Activated CD8-positive, alpha-beta memory T cell treated with anti-CD3 and anti-CD28 coated beads, Interleukin-2, amount 10 ng/mL, durations not matched to agents 7 days and 5 days (primary cell): ENCODE data around the gene SCFD2. TPM values are rescaled to one million over a fixed set of nuclear protein-coding genes. Genes with fewer than 3 reads are reported as not detected.

Experiments used
- ATAC-seq: fragments of 150-1000 bp; cut with Tn5 transposase; one replicate; pipeline ENCODE4 v1.10.0; 2021; ENCODE audit warnings: moderate library complexity
- CTCF ChIA-PET: fragments of 350-600 bp; sonication (Branson Sonifier 250); formaldehyde crosslinking; loops from one replicate; lab custom pipeline; 2021; ENCODE audit warnings: antibody characterized with exemption; lab: Charles Lee
- DNase-seq: peaks from one replicate; pipeline ENCODE4 v3.0.0-alpha.2; 2020
- H3K27ac Mint-ChIP-seq: one replicate; pipeline ENCODE4 v1.8.0; 2021; ENCODE audit warnings: mild to moderate bottlenecking, mixed read lengths
- H3K27me3 Mint-ChIP-seq: one replicate; pipeline ENCODE4 v1.8.0; 2021; ENCODE audit warnings: mixed read lengths
- H3K36me3 Mint-ChIP-seq: one replicate; pipeline ENCODE4 v1.8.0; 2021; ENCODE audit warnings: mild to moderate bottlenecking, mixed read lengths
- H3K4me1 Mint-ChIP-seq: one replicate; pipeline ENCODE4 v1.8.0; 2021; ENCODE audit warnings: mixed read lengths
- H3K4me3 Mint-ChIP-seq: one replicate; pipeline ENCODE4 v1.8.0; 2021; ENCODE audit warnings: mild to moderate bottlenecking, moderate library complexity, mixed read lengths
- H3K9me3 Mint-ChIP-seq: one replicate; pipeline ENCODE4 v1.8.0; 2022; ENCODE audit warnings: low read depth, mixed read lengths
- total RNA-seq, 2 experiments: library from RNA; stranded (reverse); gene quantifications; one replicate each; pipeline ENCODE4 v1.2.3, GENCODE V29; 2021

The SCFD2 gene
- total RNA-seq, 2 experiments from 2014 or later: 28.3 to 30.9 TPM

GRCh38 chr4:53128706-53129357 is 237.0 kb downstream of the SCFD2 start:
- Mint-ChIP-seq H3K36me3 (peaks cover 9% of the 10 kb centered on the region), H3K9me3 (no peaks in the 10 kb centered on the region), H3K27ac (no peak overlapping the region), H3K4me1 (no peaks in the 10 kb centered on the region), H3K4me3 (no peak overlapping the region), H3K27me3 (no peaks in the 10 kb centered on the region)
- DNase-seq (no peak), ATAC-seq (no peak)
- CTCF ChIA-PET: no interaction called here

DNA sequence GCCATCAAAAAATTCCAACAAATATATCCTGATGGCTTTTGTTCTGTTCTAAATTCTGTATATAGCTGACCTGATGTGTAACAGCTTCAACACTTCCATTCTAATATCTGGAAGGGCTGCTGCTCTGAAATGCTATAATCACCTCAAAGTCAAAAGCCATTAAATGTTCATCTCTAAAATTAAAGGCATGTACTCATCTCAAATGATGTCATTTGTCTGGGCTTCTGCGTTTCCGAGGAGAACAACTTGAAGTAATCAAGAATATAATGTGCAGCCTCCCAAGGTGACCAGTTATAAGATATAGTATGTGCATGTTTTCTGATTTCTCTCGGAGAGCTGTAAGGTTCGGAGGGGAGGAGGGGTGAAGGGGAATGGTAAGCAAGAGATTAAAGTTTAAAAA is 237.6 kb downstream of the SCFD2 start:
- Mint-ChIP-seq H3K4me1 (no peaks in the 10 kb centered on the region), H3K27ac (no peak overlapping the region), H3K36me3 (peaks cover 9% of the 10 kb centered on the region), H3K9me3 (no peaks in the 10 kb centered on the region), H3K4me3 (no peak overlapping the region), H3K27me3 (no peaks in the 10 kb centered on the region)
- DNase-seq: no peak
- CTCF ChIA-PET: no interaction called here
- no peak for ATAC-seq

GRCh38 chr4:53127365-53127764 is 238.5 kb downstream of the SCFD2 start:
- no peak for ATAC-seq
- no peaks in the 10 kb centered on the region for H3K27me3 Mint-ChIP-seq
- no peak for DNase-seq
- H3K4me1 Mint-ChIP-seq: no peaks in the 10 kb centered on the region
- H3K27ac Mint-ChIP-seq: no peak overlapping the region
- H3K9me3 Mint-ChIP-seq: no peaks in the 10 kb centered on the region
- H3K36me3 Mint-ChIP-seq: peaks cover 5% of the 10 kb centered on the region
- no peak overlapping the region for H3K4me3 Mint-ChIP-seq
- CTCF ChIA-PET: no interaction called here

- no peak for ATAC-seq
- DNase-seq: no peak
- H3K4me1 Mint-ChIP-seq: no peaks in the 10 kb centered on the region
These were observed 239.8 kb downstream of the SCFD2 start for GRCh38 chr4:53126099-53126498.

DNA sequence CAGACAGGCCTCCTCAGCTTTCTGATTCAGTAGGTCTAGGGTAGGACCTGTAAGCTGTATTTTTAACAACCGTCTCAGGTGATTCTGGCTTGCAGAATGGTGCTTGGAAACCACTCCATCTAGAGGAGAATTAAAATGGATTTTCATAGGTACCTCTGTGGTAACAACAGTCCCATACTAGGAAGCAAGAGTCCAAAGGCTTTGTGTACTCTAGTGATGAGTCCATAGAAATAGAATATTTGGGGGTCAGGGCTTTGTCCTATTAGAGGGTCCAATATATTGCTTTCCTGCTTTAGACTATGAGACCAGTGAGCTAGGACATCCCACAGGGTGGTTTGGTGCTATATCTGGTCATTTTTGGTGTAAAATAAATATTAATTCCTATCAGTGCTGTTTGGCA is 242.0 kb downstream of the SCFD2 start:
- CTCF ChIA-PET: no interaction called here
- H3K4me3 Mint-ChIP-seq: no peak overlapping the region
- DNase-seq (no peak), ATAC-seq (no peak)
- H3K27me3 Mint-ChIP-seq: no peaks in the 10 kb centered on the region
- no peaks in the 10 kb centered on the region for H3K9me3 Mint-ChIP-seq
- H3K36me3 Mint-ChIP-seq: no peaks in the 10 kb centered on the region
- H3K4me1 Mint-ChIP-seq: no peaks in the 10 kb centered on the region
- no peak overlapping the region for H3K27ac Mint-ChIP-seq

More at GRCh38 chr4:53126099-53126498, 239.8 kb downstream of the SCFD2 start:
- Mint-ChIP-seq H3K4me3 (no peak overlapping the region), H3K27me3 (no peaks in the 10 kb centered on the region), H3K9me3 (no peaks in the 10 kb centered on the region), H3K27ac (no peak overlapping the region), H3K36me3 (peaks cover 2% of the 10 kb centered on the region)
- CTCF ChIA-PET: interaction anchor here (0.7 kb wide), 1 partner anchor 70 kb away, joined by 3 read pairs; no protein-coding TSS in a partner anchor

DNA sequence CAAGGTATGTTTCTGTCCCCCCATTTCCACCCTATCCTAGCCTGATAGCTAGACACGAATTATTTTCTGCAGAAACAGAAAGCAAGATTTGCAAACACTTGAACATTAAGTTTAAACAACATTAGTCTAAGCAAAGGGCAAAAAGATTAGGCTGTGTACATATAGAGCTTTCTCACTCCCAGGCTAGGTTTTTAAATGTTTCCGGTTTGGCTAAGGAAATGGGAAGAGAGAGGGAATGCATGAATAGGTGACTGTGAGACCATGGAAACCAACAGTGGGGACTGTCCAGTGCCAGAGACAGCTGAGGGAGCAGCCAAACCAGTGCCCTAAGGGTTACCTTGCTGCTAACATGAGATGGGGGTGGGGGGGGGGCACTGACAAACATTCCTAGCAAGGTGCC is 242.7 kb downstream of the SCFD2 start:
- H3K27me3 Mint-ChIP-seq: no peaks in the 10 kb centered on the region
- H3K4me3 Mint-ChIP-seq: no peak overlapping the region
- no peak for ATAC-seq
- H3K27ac Mint-ChIP-seq: no peak overlapping the region
- CTCF ChIA-PET: no interaction called here
- H3K4me1 Mint-ChIP-seq: no peaks in the 10 kb centered on the region
- no peak for DNase-seq
- H3K36me3 Mint-ChIP-seq: no peaks in the 10 kb centered on the region
- no peaks in the 10 kb centered on the region for H3K9me3 Mint-ChIP-seq

- peaks cover under 1% of the 10 kb centered on the region for H3K36me3 Mint-ChIP-seq
- ATAC-seq (no peak), DNase-seq (no peak)
- no peaks in the 10 kb centered on the region for H3K27me3 Mint-ChIP-seq
- H3K4me1 Mint-ChIP-seq: peaks cover under 1% of the 10 kb centered on the region
- H3K4me3 Mint-ChIP-seq: no peak overlapping the region
- H3K9me3 Mint-ChIP-seq: no peaks in the 10 kb centered on the region
- CTCF ChIA-PET: no interaction called here
- H3K27ac Mint-ChIP-seq: no peak overlapping the region
These were observed 243.4 kb downstream of the SCFD2 start for GRCh38 chr4:53122280-53123116.

DNA sequence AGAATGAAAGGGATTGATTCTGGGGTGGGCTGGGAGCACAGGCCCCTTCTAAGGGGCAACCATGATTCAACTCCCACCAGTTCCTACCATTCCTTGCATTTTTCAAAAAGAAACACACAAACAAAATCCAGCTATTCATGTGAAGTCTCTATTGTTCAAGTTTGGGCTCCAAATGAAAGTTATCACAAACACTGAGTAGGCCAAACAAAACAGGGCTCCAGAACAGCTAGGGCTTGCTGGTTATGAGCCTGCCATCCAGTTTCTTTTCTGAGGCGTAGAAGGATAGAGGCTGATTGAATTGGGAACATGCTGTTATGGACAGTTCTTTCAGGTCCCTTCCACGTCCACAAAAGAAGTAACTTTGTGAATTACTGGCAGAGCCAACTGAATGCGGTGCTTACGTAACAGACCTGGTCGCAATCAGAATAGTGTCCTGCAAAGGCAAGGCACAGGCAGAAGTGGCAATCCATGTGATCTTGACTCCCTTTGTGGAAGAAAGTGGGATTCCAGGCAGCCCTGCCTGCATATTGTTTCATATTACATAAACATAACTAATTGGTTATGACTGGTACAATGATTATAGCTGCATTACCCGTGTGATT is 244.5 kb downstream of the SCFD2 start:
- no peak overlapping the region for H3K27ac Mint-ChIP-seq
- CTCF ChIA-PET: no interaction called here
- no peaks in the 10 kb centered on the region for H3K27me3 Mint-ChIP-seq

DNA sequence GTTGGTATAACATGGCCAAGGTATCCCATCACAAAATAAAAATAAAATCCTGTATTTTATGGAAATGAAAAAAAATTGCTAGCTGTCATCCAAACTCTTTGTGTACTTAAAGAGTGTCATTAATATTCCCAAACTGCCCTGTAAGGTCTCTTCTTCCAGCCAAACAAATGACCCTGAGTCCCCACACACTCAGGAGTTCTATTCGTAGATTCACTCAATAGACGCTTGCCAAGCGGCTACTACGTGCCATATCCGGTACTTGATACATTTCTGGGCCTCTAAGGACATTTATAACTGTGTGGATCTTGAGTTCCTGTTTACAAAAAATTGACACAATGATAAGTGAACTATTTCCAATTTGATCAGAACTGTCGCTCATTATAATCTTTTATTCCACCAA is 245.1 kb downstream of the SCFD2 start:
- no peak for ATAC-seq
- Mint-ChIP-seq H3K9me3 (no peaks in the 10 kb centered on the region), H3K27ac (no peak overlapping the region), H3K4me1 (peaks cover 4% of the 10 kb centered on the region), H3K36me3 (peaks cover 1% of the 10 kb centered on the region), H3K27me3 (no peaks in the 10 kb centered on the region), H3K4me3 (no peak overlapping the region)
- CTCF ChIA-PET: no interaction called here
- no peak for DNase-seq

More for the DNA sequence above, 244.5 kb downstream of the SCFD2 start:
- ATAC-seq (no peak), DNase-seq (no peak)
- Mint-ChIP-seq H3K36me3 (peaks cover 1% of the 10 kb centered on the region), H3K9me3 (no peaks in the 10 kb centered on the region), H3K4me1 (peaks cover 4% of the 10 kb centered on the region), H3K4me3 (no peak overlapping the region)

DNA sequence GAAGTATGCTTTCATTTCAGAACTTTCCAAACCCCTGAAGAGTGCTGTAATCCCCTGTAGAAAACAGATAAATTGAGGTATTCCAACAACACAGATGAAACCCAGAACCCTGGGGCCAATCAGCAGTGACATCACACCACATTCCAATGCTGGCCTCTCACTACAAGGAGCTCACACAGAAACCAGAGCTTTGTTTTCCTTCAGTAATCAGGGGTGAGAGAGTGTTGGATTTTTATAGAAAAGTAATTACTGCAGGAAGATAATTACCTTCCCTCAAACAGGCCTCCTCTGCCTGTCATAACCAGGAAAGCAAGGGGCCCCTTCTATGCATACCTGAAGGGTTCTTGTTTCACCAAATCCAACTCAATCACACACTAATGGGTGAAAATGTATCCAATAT is 246.2 kb downstream of the SCFD2 start:
- no peaks in the 10 kb centered on the region for H3K9me3 Mint-ChIP-seq
- no peak overlapping the region for H3K27ac Mint-ChIP-seq
- H3K4me1 Mint-ChIP-seq: peaks cover 4% of the 10 kb centered on the region
- no peak overlapping the region for H3K4me3 Mint-ChIP-seq
- ATAC-seq (no peak), DNase-seq (no peak)
- CTCF ChIA-PET: no interaction called here
- H3K27me3 Mint-ChIP-seq: no peaks in the 10 kb centered on the region
- H3K36me3 Mint-ChIP-seq: peaks cover 5% of the 10 kb centered on the region

- DNase-seq (no peak), ATAC-seq (no peak)
- Mint-ChIP-seq H3K27ac (no peak overlapping the region), H3K36me3 (peaks cover 5% of the 10 kb centered on the region), H3K4me3 (no peak overlapping the region), H3K9me3 (no peaks in the 10 kb centered on the region), H3K27me3 (no peaks in the 10 kb centered on the region), H3K4me1 (peaks cover 4% of the 10 kb centered on the region)
- CTCF ChIA-PET: no interaction called here
These were observed 247.2 kb downstream of the SCFD2 start for GRCh38 chr4:53118676-53119075.

DNA sequence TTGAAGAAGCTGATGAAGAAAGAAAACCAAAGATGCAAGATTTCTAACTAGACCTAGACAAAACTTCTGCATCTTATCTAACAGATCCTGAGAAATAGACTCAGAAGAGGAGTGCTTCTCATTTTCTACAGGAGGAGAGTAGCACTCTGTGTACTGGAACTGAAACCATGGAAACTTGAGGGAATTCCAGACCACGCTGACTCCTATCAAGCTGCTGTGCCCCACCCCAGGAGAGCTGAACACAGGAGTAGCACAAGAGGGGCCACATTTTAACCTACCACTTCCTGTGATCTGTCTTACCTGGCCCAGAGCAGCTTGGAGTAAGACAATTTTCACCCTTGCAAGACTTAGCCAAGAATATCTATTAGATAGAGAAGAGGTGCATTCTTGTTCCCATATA is 248.9 kb downstream of the SCFD2 start:
- Mint-ChIP-seq H3K36me3 (peaks cover 7% of the 10 kb centered on the region), H3K9me3 (no peaks in the 10 kb centered on the region), H3K4me3 (no peak overlapping the region), H3K4me1 (peaks cover 12% of the 10 kb centered on the region), H3K27me3 (no peaks in the 10 kb centered on the region), H3K27ac (no peak overlapping the region)
- no peak for ATAC-seq
- CTCF ChIA-PET: no interaction called here
- no peak for DNase-seq

- DNase-seq (no peak), ATAC-seq (peak; percentile 60)
- no peak overlapping the region for H3K27ac Mint-ChIP-seq
- no peaks in the 10 kb centered on the region for H3K9me3 Mint-ChIP-seq
- peaks cover 12% of the 10 kb centered on the region for H3K4me1 Mint-ChIP-seq
- CTCF ChIA-PET: no interaction called here
- peaks cover 16% of the 10 kb centered on the region for H3K36me3 Mint-ChIP-seq
- no peaks in the 10 kb centered on the region for H3K27me3 Mint-ChIP-seq
- no peak overlapping the region for H3K4me3 Mint-ChIP-seq
These were observed 252.2 kb downstream of the SCFD2 start for GRCh38 chr4:53113431-53114225.
